ENCODE measurements around the gene GLO1. TPM values are rescaled to one million over a fixed set of nuclear protein-coding genes. Genes with fewer than 3 reads are reported as not detected.

GLO1 gene
- total RNA-seq, 4 donors from 2014 or later, result 43.5 to 124 (median 80.7) TPM

DNA sequence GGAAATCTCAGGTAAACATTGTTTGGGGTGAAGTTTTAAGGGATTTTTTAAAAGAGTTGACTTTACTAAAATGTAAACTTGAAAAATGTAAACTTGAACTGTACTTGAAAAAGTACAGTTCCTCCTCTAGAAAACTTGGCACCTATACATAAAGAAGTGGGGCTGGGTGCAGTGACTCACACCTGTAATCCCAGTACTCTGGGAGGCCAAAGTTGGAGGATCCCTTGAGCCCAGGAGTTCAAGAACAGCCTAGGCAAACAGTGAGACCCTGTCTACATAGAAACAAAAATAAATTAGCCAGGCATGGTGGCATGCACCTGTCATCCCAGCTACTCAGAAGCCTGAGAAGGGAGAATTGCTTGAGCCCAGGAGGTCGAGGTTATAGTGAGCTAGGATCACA, 70.5 kb downstream of the GLO1 start:
- Histone ChIP-seq H3K4me3 (no peak overlapping the region), H3K9me3 (no peaks in the 10 kb centered on the region), H3K4me1 (no peaks in the 10 kb centered on the region), H3K27ac (no peak overlapping the region), H3K36me3 (no peaks in the 10 kb centered on the region), H3K27me3 (no peaks in the 10 kb centered on the region)
- DNase-seq (ENCODE audit: low spot score in 2 of 2), result no peak
- 73% methylated on average over 1 of the region's 1 CpG for WGBS
- TF ChIP-seq EP300 (IDR thresholded peaks at IDR 0.05), result no peak
- TF ChIP-seq, protein P1, sequence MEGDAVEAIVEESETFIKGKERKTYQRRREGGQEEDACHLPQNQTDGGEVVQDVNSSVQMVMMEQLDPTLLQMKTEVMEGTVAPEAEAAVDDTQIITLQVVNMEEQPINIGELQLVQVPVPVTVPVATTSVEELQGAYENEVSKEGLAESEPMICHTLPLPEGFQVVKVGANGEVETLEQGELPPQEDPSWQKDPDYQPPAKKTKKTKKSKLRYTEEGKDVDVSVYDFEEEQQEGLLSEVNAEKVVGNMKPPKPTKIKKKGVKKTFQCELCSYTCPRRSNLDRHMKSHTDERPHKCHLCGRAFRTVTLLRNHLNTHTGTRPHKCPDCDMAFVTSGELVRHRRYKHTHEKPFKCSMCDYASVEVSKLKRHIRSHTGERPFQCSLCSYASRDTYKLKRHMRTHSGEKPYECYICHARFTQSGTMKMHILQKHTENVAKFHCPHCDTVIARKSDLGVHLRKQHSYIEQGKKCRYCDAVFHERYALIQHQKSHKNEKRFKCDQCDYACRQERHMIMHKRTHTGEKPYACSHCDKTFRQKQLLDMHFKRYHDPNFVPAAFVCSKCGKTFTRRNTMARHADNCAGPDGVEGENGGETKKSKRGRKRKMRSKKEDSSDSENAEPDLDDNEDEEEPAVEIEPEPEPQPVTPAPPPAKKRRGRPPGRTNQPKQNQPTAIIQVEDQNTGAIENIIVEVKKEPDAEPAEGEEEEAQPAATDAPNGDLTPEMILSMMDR (IDR thresholded peaks at IDR 0.05), result no peak
- TF ChIP-seq POLR2AphosphoS5 (IDR thresholded peaks at IDR 0.05), result no peak
- no peak for TF ChIP-seq POLR2A (IDR thresholded peaks at IDR 0.05)

- no peaks in the 10 kb centered on the region for H3K4me1 ChIP-seq
- no peaks in the 10 kb centered on the region for H3K27me3 ChIP-seq
- DNase-seq (ENCODE audit: low spot score in 2 of 2), result no peak
- no peak overlapping the region for H3K27ac ChIP-seq
- no peaks in the 10 kb centered on the region for H3K9me3 ChIP-seq
- TF ChIP-seq, protein P1 (IDR thresholded peaks at IDR 0.05), result no peak
- TF ChIP-seq POLR2A (IDR thresholded peaks at IDR 0.05), result no peak
- TF ChIP-seq POLR2AphosphoS5 (IDR thresholded peaks at IDR 0.05), result no peak
- TF ChIP-seq EP300 (IDR thresholded peaks at IDR 0.05), result no peak
- WGBS, result 91% methylated on average over 3 of the region's 3 CpGs
- no peaks in the 10 kb centered on the region for H3K36me3 ChIP-seq
- H3K4me3 ChIP-seq, result no peak overlapping the region
These were observed 71.7 kb downstream of the GLO1 start for GRCh38 chr6:38631186-38631783.

Other genes with a start within 250 kb of the GLO1 start
- gene BTBD9, start 63.2 kb downstream of the GLO1 start, total RNA-seq, result 10 to 100 TPM; 15.4 to 50.0 (median 21.9) TPM
- under 1 TPM in 3 of 4 donors, not detected in 1; 0.04 to 0.23 (median 0.08) TPM for gene DNAH8, start 12.2 kb upstream of the GLO1 start, total RNA-seq